ENCODE data around the gene PSMA8. TPM values are rescaled to one million over a fixed set of nuclear protein-coding genes. Genes with fewer than 3 reads are reported as not detected.

The PSMA8 gene
- total and polyA plus RNA-seq, 2 of the 8 experiments (the other 6 are each of a cell fraction or from before 2014, with no cell fraction given): not detected

GRCh38 chr18:26190506-26190905, 56.8 kb downstream of the PSMA8 start:
- Histone ChIP-seq H2BK12ac (ENCODE audit: low read depth, low read length) (no peak overlapping the region), H2BK20ac (ENCODE audit: low read length) (no peak overlapping the region), H3K23me2 (ENCODE audit: low read depth, low read length) (no peaks in the 10 kb centered on the region), H3K23ac (ENCODE audit: insufficient read length) (no peak overlapping the region), H3K36me3 (ENCODE audit: control insufficient read depth in 2 of 4, insufficient read depth in 4 of 4, low read length in 3 of 4) (no peaks in the 10 kb centered on the region), H3K9me3 (ENCODE audit: insufficient read depth in 2 of 2, low read depth in 1 of 2, low read length in 1 of 2) (no peaks in the 10 kb centered on the region), H2BK15ac (ENCODE audit: low read length) (no peak overlapping the region), H3K79me1 (ENCODE audit: low read depth, low read length) (no peaks in the 10 kb centered on the region), H4K8ac (ENCODE audit: extremely low read depth, insufficient read depth, low read length) (no peak overlapping the region), H3K4ac (replicated peaks; ENCODE audit: insufficient read length, low read depth, low read length) (no peak overlapping the region), H2BK5ac (ENCODE audit: low read depth, low read length) (no peak overlapping the region), H3K4me1 (replicated peaks in 1 of 4; ENCODE audit: control insufficient read depth in 3 of 4, insufficient read depth in 4 of 4, low read length in 3 of 4) (no peaks in the 10 kb centered on the region), H3K79me2 (ENCODE audit: control insufficient read depth in 1 of 2, insufficient read depth in 2 of 2, low read length in 2 of 2) (no peaks in the 10 kb centered on the region), H3K27ac (ENCODE audit: low read depth, low read length) (no peak overlapping the region), H3K9ac (replicated peaks in 1 of 4; ENCODE audit: extremely low read depth in 1 of 4, low read depth in 3 of 4, low read length in 3 of 4) (no peak overlapping the region), H3K4me2 (ENCODE audit: insufficient read depth in 1 of 2, low read depth in 2 of 2, low read length in 2 of 2) (no peak overlapping the region), H3K56ac (replicated peaks; ENCODE audit: insufficient read length, low read depth, low read length) (no peak overlapping the region), H2AK5ac (ENCODE audit: low read depth, low read length) (no peak overlapping the region), H3K18ac (ENCODE audit: extremely low read depth, low read length) (no peak overlapping the region), H4K91ac (replicated peaks; ENCODE audit: insufficient read length, low read length) (no peak overlapping the region), H4K5ac (ENCODE audit: insufficient read length, low read depth, low read length) (no peak overlapping the region), H2BK120ac (replicated peaks; ENCODE audit: low read depth, low read length) (no peak overlapping the region), H3K27me3 (replicated peaks in 1 of 4; ENCODE audit: control insufficient read depth in 3 of 4, extremely low read depth in 1 of 4, insufficient read depth in 3 of 4, low read length in 3 of 4) (no peaks in the 10 kb centered on the region), H4K20me1 (replicated peaks in 1 of 2; ENCODE audit: control insufficient read depth in 1 of 2, insufficient read depth in 2 of 2, low read length in 2 of 2) (no peaks in the 10 kb centered on the region), H3K14ac (ENCODE audit: insufficient read length) (no peak overlapping the region), H2AFZ (ENCODE audit: low read length) (no peak overlapping the region), H3K4me3 (ENCODE audit: extremely low read depth in 1 of 4, insufficient read depth in 2 of 4, low read depth in 3 of 4, low read length in 4 of 4) (no peak overlapping the region)
- 97% methylated on average over 8 of the region's 8 CpGs; no CpG with 5 or more reads in 1 of the 2 experiments for WGBS, 2 experiments (ENCODE audit: extremely low coverage in 1 of 2, insufficient coverage in 1 of 2, insufficient read length in 1 of 2, insufficient replicate concordance in 2 of 2, low coverage in 1 of 2, low lambda C conversion rate in 2 of 2, missing lambda C conversion rate in 1 of 2)
- DNase-seq (ENCODE audit: low read depth in 1 of 2, low spot score in 2 of 2): no peak
- CTCF ChIA-PET (ENCODE audit: partially characterized antibody): no interaction called here
- no peak for FAIRE-seq
- POLR2A ChIA-PET (ENCODE audit: partially characterized antibody): no interaction called here
- TF ChIP-seq RBBP5 (IDR thresholded peaks at IDR 0.05; ENCODE audit: borderline replicate concordance, low read depth, low read length): no peak
- TF ChIP-seq BACH1 (IDR thresholded peaks at IDR 0.05; ENCODE audit: low read length): no peak

Data from H1 (cell line).